Measurements from ENCODE around the gene TMEM151A.

GRCh38 chr11:66315921-66316811 lies 24.5 kb downstream of the TMEM151A start:
- TF ChIP-seq CTCF (IDR thresholded peaks at IDR 0.05) (no peak), POLR2A (IDR thresholded peaks at IDR 0.05) (no peak), EP300 (IDR thresholded peaks at IDR 0.05) (no peak)
